GM12878 (cell line): ENCODE data around the gene SARS1. TPM values are rescaled to one million over a fixed set of nuclear protein-coding genes. Genes with fewer than 3 reads are reported as not detected.
A peak's percentile ranks its signal among the peaks of the same experiment; 100 is the strongest.

Experiments used
- ASH2L ChIP-seq: fragments of 300-600, 200-600 bp; sonication (generic); IDR thresholded peaks from 2 replicates; pipeline ENCODE4 v1.6.1; 2017; ENCODE audit warnings: low read depth, mild to moderate bottlenecking, borderline replicate concordance
- CREM ChIP-seq: IDR thresholded peaks from 2 replicates; pipeline ENCODE4 v1.6.1; 2014; ENCODE audit warnings: antibody characterized with exemption, low read depth
- E2F4 ChIP-seq: IDR thresholded peaks from 2 replicates; pipeline ENCODE4 v1.6.1; 2012; ENCODE audit warnings: low read depth, low read length, improper control_type of control experiment
- E2F8 ChIP-seq: fragments of 450-650 bp; IDR thresholded peaks from 2 replicates; pipeline ENCODE4 v1.6.1; 2018; ENCODE audit warnings: mild to moderate bottlenecking, low read depth, moderate library complexity; ENCODE audit not compliant: partially characterized antibody
- EZH2 ChIP-seq: IDR thresholded peaks from 2 replicates; pipeline ENCODE4 v1.6.1; 2012; ENCODE audit warnings: low read depth, mild to moderate bottlenecking, control low read depth, inconsistent platforms, low read length, borderline replicate concordance; ENCODE audit not compliant: control insufficient read depth
- FOS ChIP-seq: IDR thresholded peaks from 3 replicates; pipeline ENCODE4 v1.6.1; 2011; ENCODE audit warnings: borderline replicate concordance; ENCODE audit not compliant: insufficient read length; ENCODE audit errors: extremely low read depth
- FOXM1 ChIP-seq: IDR thresholded peaks from 2 replicates; pipeline ENCODE4 v1.6.1; 2012; ENCODE audit warnings: low read depth, mild to moderate bottlenecking, inconsistent platforms, low read length, moderate library complexity
- GABPA ChIP-seq: IDR thresholded peaks from 2 replicates; pipeline ENCODE4 v1.6.1; 2014; ENCODE audit warnings: antibody characterized with exemption, low read depth, mild to moderate bottlenecking, inconsistent platforms
- GATAD2B ChIP-seq: fragments of 450-650 bp; conservative IDR thresholded peaks from 2 replicates; pipeline ENCODE4 v1.6.1; 2017; ENCODE audit warnings: low read depth, mild to moderate bottlenecking, moderate library complexity
- IKZF2 ChIP-seq, 2 experiments: fragments of 450-650 bp; IDR thresholded peaks; 2 replicates each; pipeline ENCODE4 v1.6.1; 2017; ENCODE audit warnings: mild to moderate bottlenecking in 2 of 2, moderate library complexity in 2 of 2
- LARP7 ChIP-seq: fragments of 450-650 bp; IDR thresholded peaks from 2 replicates; pipeline ENCODE4 v1.6.1; 2017; ENCODE audit warnings: mild to moderate bottlenecking
- NFYA ChIP-seq: IDR thresholded peaks from 2 replicates; pipeline ENCODE4 v1.6.1; 2011; ENCODE audit warnings: low read depth, mild to moderate bottlenecking, low read length, improper control_type of control experiment, borderline replicate concordance
- NR2C2 ChIP-seq: IDR thresholded peaks from 2 replicates; pipeline ENCODE4 v1.6.1; 2011; ENCODE audit warnings: borderline replicate concordance, low read depth; ENCODE audit not compliant: control insufficient read depth, insufficient read length
- POLR2AphosphoS5 ChIP-seq: IDR thresholded peaks from 2 replicates; pipeline ENCODE4 v1.6.1; 2011; ENCODE audit warnings: mild to moderate bottlenecking, low read length, inconsistent platforms
- POU2F2 ChIP-seq: IDR thresholded peaks from 3 replicates; pipeline ENCODE4 v1.6.1; 2011; ENCODE audit warnings: low read depth, mild to moderate bottlenecking, low read length, borderline replicate concordance
- RB1 ChIP-seq: fragments of 450-650 bp; formaldehyde crosslinking; IDR thresholded peaks from 2 replicates; pipeline ENCODE4 v1.6.1; 2017; ENCODE audit warnings: mild to moderate bottlenecking, borderline replicate concordance
- SIX5 ChIP-seq: IDR thresholded peaks from 2 replicates; pipeline ENCODE4 v1.6.1; 2011; ENCODE audit warnings: mild to moderate bottlenecking, low read depth, low read length, moderate library complexity; ENCODE audit not compliant: severe bottlenecking
- SREBF2 ChIP-seq: IDR thresholded peaks from 2 replicates; pipeline ENCODE4 v1.6.1; 2012; ENCODE audit warnings: mild to moderate bottlenecking, low read length
- SRF ChIP-seq, 2 experiments: IDR thresholded peaks; 2 replicates each; pipeline ENCODE4 v1.6.1; 2011; ENCODE audit warnings: low read depth in 2 of 2, low read length in 2 of 2, mild to moderate bottlenecking in 1 of 2, moderate library complexity in 1 of 2
- TARDBP ChIP-seq: IDR thresholded peaks from 2 replicates; pipeline ENCODE4 v1.6.1; 2016; ENCODE audit warnings: borderline replicate concordance
- YY1 ChIP-seq: IDR thresholded peaks from 2 replicates; pipeline ENCODE4 v1.6.1; 2011; ENCODE audit warnings: low read depth, mild to moderate bottlenecking, low read length
- ZBTB40 ChIP-seq: fragments of 450-650 bp; IDR thresholded peaks from 2 replicates; pipeline ENCODE4 v1.6.1; 2016; ENCODE audit warnings: mild to moderate bottlenecking, moderate library complexity, borderline replicate concordance
- polyA plus RNA-seq, 11 experiments: library from polyadenylated mRNA; depleted of rRNA in 4 of 11; unstranded in 6 of 11; stranded (reverse) in 5 of 11; fragments of >200 nt; fragmentation: Nextera tagmentation in 4 of 11; fragmentation: Illumina TruSeq in 1 of 11; extraction: Ambion mirVana in 4 of 11; extraction: Trizol in 1 of 11; gene quantifications; 1 replicate in 1 of 11; 2 replicates in 10 of 11; pipeline versions ENCODE4 v1.2.1 to v1.2.3, GENCODE V29; 2011 to 2016; ENCODE audit warnings: inconsistent platforms in 2 of 11, missing spikeins in 2 of 11, low read depth in 1 of 11
- total RNA-seq, 4 experiments: library from RNA; depleted of rRNA in 3 of 4; stranded (reverse); fragments of >200 nt in 3 of 4; fragmentation: Illumina TruSeq in 1 of 4; extraction: Trizol in 1 of 4; gene quantifications; 2 replicates each; pipeline versions ENCODE4 v1.2.1 to v1.2.3, GENCODE V29; 2013 to 2021

The SARS1 gene
- total and polyA plus RNA-seq, 10 of the 15 experiments (the other 5 are each of a cell fraction or from before 2014, with no cell fraction given) = 103 to 202 (median 138) TPM

GRCh38 chr1:109282952-109283747, 69.4 kb downstream of the SARS1 start, which contains the start of gene PSRC1 (continued):
- TF ChIP-seq E2F4 = no peak; the same call in 1 of the 2 replicates
- TF ChIP-seq YY1 = peak; percentile 62; the same call in 1 of the 2 replicates
- peak; percentile 55; the same call in 1 of the 2 replicates for TF ChIP-seq LARP7
- no peak for TF ChIP-seq SIX5
- no peak for TF ChIP-seq NFYA
- TF ChIP-seq ZBTB40 = peak; percentile 62; the same call in 1 of the 2 replicates
- no peak for TF ChIP-seq E2F8
- TF ChIP-seq POU2F2 = peak; percentile 79; the same call in 1 of the 3 replicates
- peak; percentile 62 for TF ChIP-seq POLR2AphosphoS5
- no peak for TF ChIP-seq SREBF2
- no peak; the same call in none of the 2 replicates for TF ChIP-seq GATAD2B
- TF ChIP-seq EZH2 = no peak
- TF ChIP-seq RB1 = no peak
- TF ChIP-seq CREM = peak; percentile 45; the same call in 1 of the 2 replicates
- TF ChIP-seq FOXM1 = no peak
- no peak for TF ChIP-seq NR2C2
- no peak for TF ChIP-seq ASH2L
- TF ChIP-seq IKZF2 (IDR thresholded peaks at IDR 0.05) = peak; percentile 50 to 69; a peak in 3 of 4 replicates
- no peak for TF ChIP-seq SRF (IDR thresholded peaks at IDR 0.05; ENCODE audit: low read depth in 2 of 2, low read length in 2 of 2)
- TF ChIP-seq TARDBP = no peak
- no peak for TF ChIP-seq GABPA
- no peak for TF ChIP-seq FOS
